Heart left ventricle (tissue), 13 donors: ENCODE data around the gene ASTN2.

Experiments
- POLR2A ChIP-seq, 2 donors: fragments of 450-650 bp; IDR thresholded peaks; one replicate each; pipeline ENCODE4 v1.6.1; 2017; ENCODE audit warnings: antibody characterized with exemption in 2 of 2, mild to moderate bottlenecking in 2 of 2, moderate library complexity in 2 of 2
- TF ChIP-seq, protein P1 (sequence below), 12 donors: fragments of 200-600 bp; sonication (generic) in 4 of 12; IDR thresholded peaks; one replicate each; pipeline versions ENCODE4 v1.5.0 to v1.8.0; 2018 to 2022; ENCODE audit warnings: antibody characterized with exemption in 12 of 12, mild to moderate bottlenecking in 5 of 12
- donor health status: ischemic (EF 13 %, LVEDD 7.1; RV severe dilation, severe dysfunction).
- donor health status: DM: no; HTN: yes; CAD: no.
- donor health status: DM: no; HTN: no; CAD: no.
- donor health status: ischemic (EF 25% LVEDD 6.9; RV normal size, moderate dysfunction).
- donor health status: ischemic (EF 25% LVEDD 5.7; RV mildly dilated, moderate dysfunction).
- donor health status: ischemic (EF 35%, LVEDD 5.7; RV mildly dilated, moderate dysfunction).
- donor health status: nonischemic (EF 11% LVEDD 7.7; RV severe dilation, severe dysfunction).
- donor health status: DM: yes; HTN: yes; CAD: no.
- donor health status: PGD.
- donor health status: ischemic (EF 29% LVEDD 5.4; RV normal size, mild dysfunction).
- donor health status: nonischemic (EF 23%, LVEDD 6.1; RV moderate dilation, normal function).

DNA sequence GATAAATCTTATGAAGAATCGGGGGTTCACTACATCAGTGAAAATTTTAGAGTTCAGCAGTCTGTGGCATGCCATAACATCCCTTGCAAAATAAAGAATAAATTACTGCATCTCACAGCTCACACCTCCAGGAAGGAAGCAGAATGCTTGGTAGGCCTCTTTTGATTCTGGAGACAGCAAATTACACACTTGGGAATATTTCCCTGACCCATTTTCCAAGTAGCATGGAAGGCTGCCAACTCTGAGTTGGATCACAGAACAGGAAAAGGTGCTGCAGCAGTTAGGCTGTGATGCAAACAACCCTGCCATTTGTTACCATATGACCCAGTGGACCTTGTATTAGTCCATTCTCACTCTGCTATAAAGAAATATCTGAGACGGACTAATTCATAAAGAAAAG, 293.5 kb downstream of the ASTN2 start:
- TF ChIP-seq POLR2A (IDR thresholded peaks at IDR 0.05), result no peak
- TF ChIP-seq, protein P1, sequence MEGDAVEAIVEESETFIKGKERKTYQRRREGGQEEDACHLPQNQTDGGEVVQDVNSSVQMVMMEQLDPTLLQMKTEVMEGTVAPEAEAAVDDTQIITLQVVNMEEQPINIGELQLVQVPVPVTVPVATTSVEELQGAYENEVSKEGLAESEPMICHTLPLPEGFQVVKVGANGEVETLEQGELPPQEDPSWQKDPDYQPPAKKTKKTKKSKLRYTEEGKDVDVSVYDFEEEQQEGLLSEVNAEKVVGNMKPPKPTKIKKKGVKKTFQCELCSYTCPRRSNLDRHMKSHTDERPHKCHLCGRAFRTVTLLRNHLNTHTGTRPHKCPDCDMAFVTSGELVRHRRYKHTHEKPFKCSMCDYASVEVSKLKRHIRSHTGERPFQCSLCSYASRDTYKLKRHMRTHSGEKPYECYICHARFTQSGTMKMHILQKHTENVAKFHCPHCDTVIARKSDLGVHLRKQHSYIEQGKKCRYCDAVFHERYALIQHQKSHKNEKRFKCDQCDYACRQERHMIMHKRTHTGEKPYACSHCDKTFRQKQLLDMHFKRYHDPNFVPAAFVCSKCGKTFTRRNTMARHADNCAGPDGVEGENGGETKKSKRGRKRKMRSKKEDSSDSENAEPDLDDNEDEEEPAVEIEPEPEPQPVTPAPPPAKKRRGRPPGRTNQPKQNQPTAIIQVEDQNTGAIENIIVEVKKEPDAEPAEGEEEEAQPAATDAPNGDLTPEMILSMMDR (IDR thresholded peaks at IDR 0.05), result no peak
